ENCODE measurements around the gene C1orf35.

C1orf35 gene

DNA sequence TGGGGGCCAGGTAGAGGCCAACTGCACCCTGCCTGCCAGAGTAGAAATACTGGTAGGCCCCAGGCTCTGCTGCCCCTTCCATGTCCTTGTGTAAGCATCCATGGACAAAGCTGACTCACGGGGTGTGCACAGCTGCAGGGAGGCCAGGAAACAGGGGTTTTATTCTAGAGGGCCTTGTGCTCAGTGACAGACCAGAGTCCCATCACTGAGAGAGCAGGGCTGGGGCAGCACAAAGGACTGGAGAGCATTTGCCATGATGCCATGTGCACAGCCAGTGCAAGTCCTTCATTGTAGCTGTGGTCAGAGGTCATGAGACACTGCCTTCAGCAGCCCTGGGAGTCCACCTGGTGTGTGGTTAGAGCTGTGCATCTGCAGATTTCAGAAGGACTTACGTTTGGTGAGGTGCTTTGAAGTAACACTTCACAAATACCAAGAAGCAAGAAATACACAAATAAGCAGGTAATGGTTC is 12.5 kb downstream of the C1orf35 start:
- H3K9ac ChIP-seq (ENCODE audit: low read depth, low read length), result no peak overlapping the region
- H3K27ac ChIP-seq (ENCODE audit: low read depth, low read length), result no peak overlapping the region

DNA sequence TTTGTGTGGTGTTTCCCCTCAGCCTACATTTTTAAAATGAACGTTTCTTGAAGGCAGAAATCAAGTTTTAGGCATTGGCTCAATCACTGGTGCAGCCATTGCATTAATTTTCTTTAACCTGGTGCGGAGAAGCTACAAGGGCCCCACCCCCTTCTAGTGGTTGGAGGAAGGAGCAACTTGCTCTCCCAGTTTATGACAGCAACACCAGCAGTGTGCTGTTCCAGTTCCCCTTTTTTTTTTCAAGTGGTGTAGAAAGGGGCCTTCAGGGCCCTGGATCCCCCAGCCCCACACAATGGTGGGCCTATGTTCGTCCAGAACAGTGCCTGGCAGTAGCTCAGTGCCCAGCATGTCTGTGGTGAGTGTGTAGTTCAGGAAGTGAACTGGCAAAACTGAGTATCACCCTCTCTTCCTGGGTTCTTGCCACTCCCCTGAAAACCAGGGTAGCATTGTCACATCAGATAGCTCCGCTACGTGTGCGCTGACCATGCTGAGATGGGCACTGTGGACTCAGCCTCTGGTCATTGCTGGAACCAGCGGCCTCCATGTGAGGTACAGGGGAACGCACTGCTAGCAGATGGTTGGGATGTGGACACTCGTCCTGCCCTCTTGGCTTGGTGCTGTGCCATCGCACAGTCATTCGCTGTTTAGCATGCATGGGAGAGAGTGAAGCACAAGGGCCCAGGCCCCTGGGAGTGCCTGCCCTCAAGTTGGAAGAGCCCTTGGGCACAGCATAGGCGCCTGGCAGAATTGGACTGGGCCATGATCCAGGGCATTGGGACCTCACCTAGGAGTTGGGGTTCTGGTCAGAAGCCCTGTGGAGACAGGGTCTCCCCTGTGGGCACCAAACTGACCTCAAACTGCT is 13.4 kb downstream of the C1orf35 start:
- peaks cover 10% of the 10 kb centered on the region for H3K36me3 ChIP-seq (ENCODE audit: insufficient read depth, low read length)
- 93% methylated on average over 12 of the region's 12 CpGs for WGBS
- H3K9ac ChIP-seq (ENCODE audit: low read depth, low read length), result no peak overlapping the region
- H3K4me3 ChIP-seq (ENCODE audit: low read length), result no peak overlapping the region
- H3K27ac ChIP-seq (ENCODE audit: low read depth, low read length), result no peak overlapping the region
- H3K4me1 ChIP-seq (ENCODE audit: insufficient read depth, low read length), result peaks cover 12% of the 10 kb centered on the region; the same call in 1 of the 2 replicates
- H3K27me3 ChIP-seq (ENCODE audit: insufficient read depth, low read length), result no peaks in the 10 kb centered on the region
- H3K9me3 ChIP-seq (ENCODE audit: insufficient read depth, low read depth, low read length), result no peaks in the 10 kb centered on the region; the same call in 1 of the 2 replicates

More for the DNA sequence above, 12.5 kb downstream of the C1orf35 start:
- H3K9me3 ChIP-seq (ENCODE audit: insufficient read depth, low read depth, low read length), result no peaks in the 10 kb centered on the region; the same call in 1 of the 2 replicates
- 86% methylated on average over 1 of the region's 2 CpGs for WGBS
- no peak overlapping the region for H3K4me3 ChIP-seq (ENCODE audit: low read length)
- peaks cover 3% of the 10 kb centered on the region; the same call in 1 of the 2 replicates for H3K4me1 ChIP-seq (ENCODE audit: insufficient read depth, low read length)
- no peaks in the 10 kb centered on the region for H3K27me3 ChIP-seq (ENCODE audit: insufficient read depth, low read length)
- H3K36me3 ChIP-seq (ENCODE audit: insufficient read depth, low read length), result peaks cover 11% of the 10 kb centered on the region

DNA sequence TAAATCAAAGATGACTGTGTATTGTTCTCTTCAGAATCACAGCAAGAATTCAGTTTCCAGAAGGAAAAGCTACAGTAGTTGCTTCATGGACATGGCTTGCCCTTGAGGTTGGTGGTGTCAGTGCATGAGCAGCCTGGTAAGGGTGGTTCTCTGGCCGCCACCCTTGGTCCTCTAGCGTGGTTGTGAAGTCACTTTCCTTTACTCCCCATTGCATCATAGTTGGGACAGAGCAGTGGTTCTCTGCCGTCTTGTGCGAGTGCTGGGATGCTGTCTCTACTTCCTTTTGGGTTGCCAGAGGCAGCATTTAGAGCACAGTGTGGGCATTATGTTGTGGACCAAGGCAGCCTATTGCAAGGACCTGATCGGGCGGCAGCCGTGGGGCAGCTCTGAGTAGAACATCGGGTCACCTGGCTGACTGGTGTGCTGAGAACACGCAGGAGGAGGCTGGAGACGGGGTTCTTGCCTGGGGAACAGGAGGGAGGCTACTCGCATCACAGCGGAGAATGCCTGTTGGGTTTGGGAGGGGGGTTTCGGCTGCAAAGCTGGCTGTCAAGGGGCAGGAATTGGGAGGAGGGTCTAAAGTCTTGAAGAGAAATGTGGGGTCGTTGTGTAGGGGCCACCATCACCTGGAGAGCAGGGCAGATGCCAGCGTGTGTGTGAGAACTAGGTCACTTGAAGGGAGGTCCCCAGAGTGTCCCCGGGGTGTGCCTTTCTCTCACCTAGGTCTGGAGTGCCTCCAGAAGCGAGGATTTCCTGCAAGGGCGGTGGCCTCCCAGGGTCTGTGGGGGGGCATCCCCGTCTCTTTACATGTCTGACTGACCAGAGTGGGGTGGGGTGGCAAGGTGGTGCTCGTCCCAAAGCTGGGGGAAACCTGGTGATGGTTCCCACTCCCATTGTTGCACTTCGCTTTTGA is 14.3 kb downstream of the C1orf35 start:
- H3K9me3 ChIP-seq (ENCODE audit: insufficient read depth, low read depth, low read length), result no peaks in the 10 kb centered on the region
- no peak overlapping the region for H3K27ac ChIP-seq (ENCODE audit: low read depth, low read length)
- H3K4me1 ChIP-seq (ENCODE audit: insufficient read depth, low read length), result peaks cover 21% of the 10 kb centered on the region; the same call in 1 of the 2 replicates
- H3K27me3 ChIP-seq (ENCODE audit: insufficient read depth, low read length), result no peaks in the 10 kb centered on the region
- H3K9ac ChIP-seq (ENCODE audit: low read depth, low read length), result no peak overlapping the region
- no peak overlapping the region for H3K4me3 ChIP-seq (ENCODE audit: low read length)
- H3K36me3 ChIP-seq (ENCODE audit: insufficient read depth, low read length), result peaks cover 10% of the 10 kb centered on the region
- WGBS, result 92% methylated on average over 21 of the region's 21 CpGs

DNA sequence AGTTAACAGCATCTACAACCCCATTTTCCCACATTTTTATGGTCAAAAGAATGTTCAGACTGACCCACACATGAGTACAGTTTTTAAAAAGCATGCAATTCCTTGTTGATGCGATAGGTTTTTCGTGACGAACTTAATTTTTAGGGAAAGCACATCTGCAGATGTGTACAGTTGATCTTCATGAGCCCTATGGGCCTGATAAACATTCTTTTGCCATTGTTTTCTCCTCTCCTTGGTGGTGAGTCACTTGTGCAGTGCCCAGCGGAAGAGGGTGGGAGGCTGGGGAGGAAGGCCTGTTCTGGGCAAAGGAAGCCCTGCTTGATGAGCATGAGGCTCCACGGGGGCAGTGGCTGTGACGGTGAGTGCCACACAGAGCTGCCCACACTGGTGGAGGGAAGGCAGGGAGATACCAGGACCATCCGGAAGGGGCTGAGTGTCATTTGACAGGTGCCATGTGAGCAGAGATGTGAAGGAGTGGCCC is 15.3 kb downstream of the C1orf35 start:
- no peaks in the 10 kb centered on the region for H3K27me3 ChIP-seq (ENCODE audit: insufficient read depth, low read length)
- WGBS, result 88% methylated on average over 7 of the region's 7 CpGs
- no peak overlapping the region for H3K9ac ChIP-seq (ENCODE audit: low read depth, low read length)
- H3K27ac ChIP-seq (ENCODE audit: low read depth, low read length), result no peak overlapping the region
- no peak overlapping the region for H3K4me3 ChIP-seq (ENCODE audit: low read length)
- H3K4me1 ChIP-seq (ENCODE audit: insufficient read depth, low read length), result peaks cover 21% of the 10 kb centered on the region; the same call in 1 of the 2 replicates
- no peaks in the 10 kb centered on the region for H3K9me3 ChIP-seq (ENCODE audit: insufficient read depth, low read depth, low read length)
- peaks cover 10% of the 10 kb centered on the region for H3K36me3 ChIP-seq (ENCODE audit: insufficient read depth, low read length)

GRCh38 chr1:228085287-228085951 is 17.7 kb downstream of the C1orf35 start:
- 71% methylated on average over 6 of the region's 6 CpGs for WGBS

DNA sequence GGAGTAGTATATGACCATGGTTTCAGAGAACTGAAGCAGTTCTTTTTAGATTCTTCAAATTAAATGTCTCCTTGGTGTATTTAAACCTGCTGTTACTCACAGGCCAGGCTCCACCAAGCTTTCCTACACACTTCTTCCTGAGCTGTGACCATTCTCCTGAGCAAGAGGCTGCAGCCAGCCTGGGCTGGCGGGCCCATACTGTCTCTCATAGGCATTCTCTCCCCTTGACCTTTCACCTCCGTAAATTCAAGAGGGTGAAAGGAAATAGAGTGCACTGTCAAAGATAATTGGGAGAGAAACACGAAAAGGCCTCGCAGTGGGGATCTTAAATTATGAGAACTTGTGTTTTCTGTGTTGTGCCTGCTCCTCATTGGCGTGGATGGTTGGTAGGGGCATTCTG is 18.3 kb downstream of the C1orf35 start:
- peaks cover 21% of the 10 kb centered on the region; the same call in 1 of the 2 replicates for H3K4me1 ChIP-seq (ENCODE audit: insufficient read depth, low read length)
- peak overlapping the region; percentile 97 for H3K4me3 ChIP-seq (ENCODE audit: low read length)
- 89% methylated on average over 5 of the region's 5 CpGs for WGBS
- H3K27ac ChIP-seq (ENCODE audit: low read depth, low read length), result no peak overlapping the region
- H3K27me3 ChIP-seq (ENCODE audit: insufficient read depth, low read length), result no peaks in the 10 kb centered on the region; the same call in 1 of the 2 replicates
- peaks cover 10% of the 10 kb centered on the region for H3K36me3 ChIP-seq (ENCODE audit: insufficient read depth, low read length)
- H3K9me3 ChIP-seq (ENCODE audit: insufficient read depth, low read depth, low read length), result no peaks in the 10 kb centered on the region
- peak overlapping the region; percentile 98; the same call in 1 of the 2 replicates for H3K9ac ChIP-seq (ENCODE audit: low read depth, low read length)

More at GRCh38 chr1:228085287-228085951, 17.7 kb downstream of the C1orf35 start:
- H3K27me3 ChIP-seq (ENCODE audit: insufficient read depth, low read length), result no peaks in the 10 kb centered on the region; the same call in 1 of the 2 replicates
- H3K27ac ChIP-seq (ENCODE audit: low read depth, low read length), result peak overlapping the region; percentile 12; the same call in 1 of the 2 replicates
- peaks cover 21% of the 10 kb centered on the region; the same call in 1 of the 2 replicates for H3K4me1 ChIP-seq (ENCODE audit: insufficient read depth, low read length)
- peak overlapping the region; percentile 97; the same call in 1 of the 2 replicates for H3K4me3 ChIP-seq (ENCODE audit: low read length)
- H3K9ac ChIP-seq (ENCODE audit: low read depth, low read length), result no peak overlapping the region
- peaks cover 10% of the 10 kb centered on the region for H3K36me3 ChIP-seq (ENCODE audit: insufficient read depth, low read length)
- no peaks in the 10 kb centered on the region for H3K9me3 ChIP-seq (ENCODE audit: insufficient read depth, low read depth, low read length)

DNA sequence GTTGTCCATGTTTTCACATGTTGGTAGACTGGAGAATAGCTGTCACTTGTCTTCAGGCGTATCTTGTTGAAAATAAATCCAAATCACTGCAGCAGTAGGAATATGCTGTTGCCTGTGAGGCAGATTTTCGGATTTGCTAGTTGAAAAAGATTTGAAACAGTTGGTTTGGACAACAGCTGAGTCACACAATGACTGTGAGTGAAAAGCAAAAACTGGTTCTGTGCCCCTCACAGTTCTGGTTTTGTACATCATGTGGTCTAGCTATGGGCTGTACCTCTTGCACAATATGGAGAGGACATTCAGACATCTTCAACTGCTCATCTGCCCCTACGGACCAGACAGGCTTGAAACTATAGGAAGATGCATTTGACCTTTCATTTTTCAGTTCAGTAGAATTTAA is 18.8 kb downstream of the C1orf35 start:
- Histone ChIP-seq H3K27ac (ENCODE audit: low read depth, low read length) (no peak overlapping the region), H3K9me3 (ENCODE audit: insufficient read depth, low read depth, low read length) (no peaks in the 10 kb centered on the region), H3K36me3 (ENCODE audit: insufficient read depth, low read length) (peaks cover 10% of the 10 kb centered on the region), H3K9ac (ENCODE audit: low read depth, low read length) (peak overlapping the region; percentile 98), H3K27me3 (ENCODE audit: insufficient read depth, low read length) (no peaks in the 10 kb centered on the region; the same call in 1 of the 2 replicates), H3K4me3 (ENCODE audit: low read length) (peak overlapping the region; percentile 97), H3K4me1 (ENCODE audit: insufficient read depth, low read length) (peaks cover 21% of the 10 kb centered on the region; the same call in 1 of the 2 replicates)
- WGBS, result 77% methylated on average over 3 of the region's 3 CpGs

DNA sequence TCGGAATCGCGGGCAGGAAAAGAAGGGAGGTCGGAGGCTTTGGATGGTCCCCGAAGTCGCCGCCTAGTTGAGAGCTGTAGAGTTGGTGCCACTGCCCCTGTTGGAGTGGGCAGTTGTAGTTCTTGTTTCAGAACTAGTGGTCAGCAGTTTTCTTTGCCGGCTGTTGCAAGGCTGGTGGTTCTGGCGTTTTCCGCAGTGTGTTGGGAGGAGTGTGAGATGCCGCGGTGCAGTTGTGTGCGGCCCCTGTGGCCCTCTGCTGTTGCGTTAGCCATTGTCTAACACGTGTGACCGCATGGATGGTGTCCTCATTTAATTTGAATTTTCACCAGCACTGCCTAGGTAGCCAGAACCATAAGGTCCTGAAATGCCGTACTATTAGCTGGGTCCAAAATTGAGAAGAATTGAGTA is 19.2 kb downstream of the C1orf35 start:
- Histone ChIP-seq H3K27ac (ENCODE audit: low read depth, low read length) (no peak overlapping the region), H3K9ac (ENCODE audit: low read depth, low read length) (peak overlapping the region; percentile 98), H3K4me1 (ENCODE audit: insufficient read depth, low read length) (peaks cover 21% of the 10 kb centered on the region), H3K36me3 (ENCODE audit: insufficient read depth, low read length) (peaks cover 10% of the 10 kb centered on the region), H3K9me3 (ENCODE audit: insufficient read depth, low read depth, low read length) (no peaks in the 10 kb centered on the region), H3K4me3 (ENCODE audit: low read length) (peak overlapping the region; percentile 97), H3K27me3 (ENCODE audit: insufficient read depth, low read length) (peaks cover 3% of the 10 kb centered on the region; the same call in 1 of the 2 replicates)
- 11% methylated on average over 17 of the region's 17 CpGs for WGBS

DNA sequence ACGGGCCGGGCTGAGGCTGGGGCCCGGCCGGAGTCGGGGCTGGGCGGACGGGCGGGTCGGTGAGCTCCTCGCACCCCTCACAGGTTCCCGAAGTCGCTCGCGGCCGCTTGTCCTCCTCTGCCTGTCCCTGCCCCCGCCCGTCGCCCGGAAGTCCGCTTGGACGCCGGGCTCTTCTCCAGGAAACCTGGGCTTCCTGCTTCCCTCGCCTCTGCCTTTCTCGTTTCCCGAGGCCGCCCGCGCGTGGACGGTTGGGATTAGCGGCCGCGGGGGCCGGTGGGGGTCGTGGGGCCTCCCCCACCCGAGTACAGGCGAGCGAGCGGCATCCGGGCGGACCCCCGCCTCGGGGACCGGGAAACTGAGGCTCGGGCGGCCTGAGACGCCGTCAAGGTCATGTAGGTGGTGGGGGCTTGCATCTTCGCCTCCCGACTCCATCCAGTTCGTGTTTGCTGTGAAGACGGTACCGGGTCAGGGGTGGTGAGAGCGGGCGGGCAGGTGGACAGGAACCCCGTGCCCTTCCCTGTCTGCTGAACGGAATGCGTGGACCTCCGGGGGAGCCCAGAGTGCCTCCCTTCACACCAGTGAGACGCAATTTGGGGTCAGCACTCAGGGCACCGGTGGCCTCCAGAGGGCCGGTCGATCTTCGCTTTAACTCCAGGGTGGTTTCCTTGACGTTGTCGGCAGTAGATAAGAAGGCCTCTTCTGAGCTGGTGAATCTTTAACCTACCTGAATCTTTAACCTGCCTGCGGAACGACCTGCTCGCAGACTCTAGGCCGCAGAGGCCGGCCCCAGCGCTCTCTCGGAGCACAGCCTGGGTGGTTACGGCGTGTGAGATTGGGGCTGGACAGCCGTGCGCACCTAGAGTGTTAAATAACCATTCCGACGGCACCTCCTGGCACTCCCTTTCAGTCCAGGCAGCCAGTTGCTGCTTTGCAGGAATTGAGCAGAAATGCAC is 19.9 kb downstream of the C1orf35 start:
- Histone ChIP-seq H3K27ac (ENCODE audit: low read depth, low read length) (peak overlapping the region; percentile 90), H3K9me3 (ENCODE audit: insufficient read depth, low read depth, low read length) (no peaks in the 10 kb centered on the region)
- under 1% methylated on average over 79 of the region's 79 CpGs for WGBS

More for the DNA sequence above, 19.9 kb downstream of the C1orf35 start:
- Histone ChIP-seq H3K36me3 (ENCODE audit: insufficient read depth, low read length) (peaks cover 4% of the 10 kb centered on the region), H3K9ac (ENCODE audit: low read depth, low read length) (peak overlapping the region; percentile 98), H3K4me1 (ENCODE audit: insufficient read depth, low read length) (peaks cover 21% of the 10 kb centered on the region), H3K27me3 (ENCODE audit: insufficient read depth, low read length) (peaks cover 9% of the 10 kb centered on the region), H3K4me3 (ENCODE audit: low read length) (peak overlapping the region; percentile 97)
